Measurements from ENCODE around the gene ZC3H10.
"Not testable (repeated sequence)": the region's sequence is repeated elsewhere in the genome, so short reads cannot be mapped to it uniquely, and the experiment has no call there.

Gene ZC3H10

GRCh38 chr12:56156464-56157200 lies 38.6 kb downstream of the ZC3H10 start:
- not testable (repeated sequence) for DNase-seq

- peak; percentile 84 for DNase-seq
Measured at GRCh38 chr12:56157201-56158028, 39.3 kb downstream of the ZC3H10 start.

GRCh38 chr12:56158029-56158925 lies 40.2 kb downstream of the ZC3H10 start, which contains the start of gene MYL6:
MYL6 (plus strand) TSS chr12:56158359; CDS start chr12:56158402, 43 bp downstream.
- peak; percentile 99 for DNase-seq

GRCh38 chr12:56158926-56159461 lies 40.9 kb downstream of the ZC3H10 start:
- peak; percentile 27 for DNase-seq

- DNase-seq: no peak
Measured at GRCh38 chr12:56159482-56160192, 41.6 kb downstream of the ZC3H10 start.

GRCh38 chr12:56160193-56160763 lies 42.2 kb downstream of the ZC3H10 start:
- no peak for DNase-seq

GRCh38 chr12:56160894-56161689 lies 43.0 kb downstream of the ZC3H10 start:
- DNase-seq: no peak

- DNase-seq: no peak
Measured at GRCh38 chr12:56161690-56162351, 43.8 kb downstream of the ZC3H10 start.

- DNase-seq: no peak
Measured at GRCh38 chr12:56162468-56163290, 44.6 kb downstream of the ZC3H10 start.

- no peak for DNase-seq
Measured at GRCh38 chr12:56163533-56164344, 45.7 kb downstream of the ZC3H10 start.

- no peak for DNase-seq
Measured at GRCh38 chr12:56164345-56164729, 46.3 kb downstream of the ZC3H10 start.

- DNase-seq: no peak
Measured at GRCh38 chr12:56165369-56165768, 47.3 kb downstream of the ZC3H10 start.

- no peak for DNase-seq
Measured at GRCh38 chr12:56169229-56169759, 51.2 kb downstream of the ZC3H10 start.

- no peak for DNase-seq
Measured at GRCh38 chr12:56172839-56173238, 54.8 kb downstream of the ZC3H10 start.

All from NCI-H226 (cell line).